ENCODE data around the gene SIGLEC8.

The SIGLEC8 gene

GRCh38 chr19:51462681-51463080 is 4.4 kb upstream of the SIGLEC8 start:
- no peak overlapping the region for H3K27ac ChIP-seq
- no peak for TF ChIP-seq ZFX (IDR thresholded peaks at IDR 0.05; ENCODE audit: borderline replicate concordance)
- TF ChIP-seq, protein P1, sequence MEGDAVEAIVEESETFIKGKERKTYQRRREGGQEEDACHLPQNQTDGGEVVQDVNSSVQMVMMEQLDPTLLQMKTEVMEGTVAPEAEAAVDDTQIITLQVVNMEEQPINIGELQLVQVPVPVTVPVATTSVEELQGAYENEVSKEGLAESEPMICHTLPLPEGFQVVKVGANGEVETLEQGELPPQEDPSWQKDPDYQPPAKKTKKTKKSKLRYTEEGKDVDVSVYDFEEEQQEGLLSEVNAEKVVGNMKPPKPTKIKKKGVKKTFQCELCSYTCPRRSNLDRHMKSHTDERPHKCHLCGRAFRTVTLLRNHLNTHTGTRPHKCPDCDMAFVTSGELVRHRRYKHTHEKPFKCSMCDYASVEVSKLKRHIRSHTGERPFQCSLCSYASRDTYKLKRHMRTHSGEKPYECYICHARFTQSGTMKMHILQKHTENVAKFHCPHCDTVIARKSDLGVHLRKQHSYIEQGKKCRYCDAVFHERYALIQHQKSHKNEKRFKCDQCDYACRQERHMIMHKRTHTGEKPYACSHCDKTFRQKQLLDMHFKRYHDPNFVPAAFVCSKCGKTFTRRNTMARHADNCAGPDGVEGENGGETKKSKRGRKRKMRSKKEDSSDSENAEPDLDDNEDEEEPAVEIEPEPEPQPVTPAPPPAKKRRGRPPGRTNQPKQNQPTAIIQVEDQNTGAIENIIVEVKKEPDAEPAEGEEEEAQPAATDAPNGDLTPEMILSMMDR (IDR thresholded peaks at IDR 0.05) = no peak

DNA sequence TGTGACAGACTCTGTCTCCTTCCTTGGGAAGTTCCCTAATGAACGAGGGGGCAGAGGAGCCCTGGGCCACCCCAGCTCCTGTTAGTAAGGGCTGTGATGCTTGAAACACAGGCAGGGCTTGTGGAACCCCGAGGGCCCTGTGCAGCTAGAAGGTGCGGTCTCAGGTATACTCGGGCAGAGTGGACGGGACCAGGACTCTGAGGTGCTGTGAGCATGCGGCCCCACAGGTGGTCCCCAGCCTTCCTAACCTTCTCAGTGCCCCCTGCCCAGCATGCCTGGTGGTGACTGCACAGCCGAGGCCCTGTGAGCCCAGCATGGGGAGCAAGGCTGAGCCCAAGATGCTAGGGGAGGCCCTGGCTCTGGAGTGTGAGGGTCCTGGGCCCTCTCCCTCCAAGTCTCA is 4.0 kb upstream of the SIGLEC8 start:
- no peak for TF ChIP-seq ZFX (IDR thresholded peaks at IDR 0.05; ENCODE audit: borderline replicate concordance)
- TF ChIP-seq, protein P1 (IDR thresholded peaks at IDR 0.05) = no peak
- no peak overlapping the region for H3K27ac ChIP-seq

DNA sequence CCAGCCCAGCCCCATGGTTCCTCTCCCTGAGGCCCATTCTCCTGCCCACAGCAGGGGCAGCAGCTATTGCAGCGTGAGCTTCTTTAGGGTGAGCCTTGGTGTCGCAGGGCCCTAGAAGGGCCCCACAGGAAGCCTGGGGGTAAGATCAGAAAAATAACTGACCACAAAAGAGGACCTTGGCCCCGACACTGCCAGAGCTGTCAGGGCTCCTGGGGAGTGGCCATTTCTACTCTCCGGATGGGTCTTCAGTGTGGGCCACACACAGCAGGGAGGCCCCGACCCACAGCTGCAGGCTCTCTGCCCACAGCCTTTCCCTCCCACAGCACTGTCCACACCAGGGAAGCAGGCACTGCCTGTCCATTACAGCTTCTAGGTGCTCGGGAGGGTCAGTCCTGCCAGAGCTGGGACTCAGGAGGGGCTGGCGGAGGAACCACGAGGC is 3.5 kb upstream of the SIGLEC8 start:
- H3K27ac ChIP-seq = no peak overlapping the region
- TF ChIP-seq ZFX (IDR thresholded peaks at IDR 0.05; ENCODE audit: borderline replicate concordance) = no peak
- TF ChIP-seq, protein P1 (IDR thresholded peaks at IDR 0.05) = no peak

- TF ChIP-seq, protein P1 (IDR thresholded peaks at IDR 0.05) = no peak
- TF ChIP-seq ZFX (IDR thresholded peaks at IDR 0.05; ENCODE audit: borderline replicate concordance) = no peak
Measured at GRCh38 chr19:51460164-51460992, 2.1 kb upstream of the SIGLEC8 start.

DNA sequence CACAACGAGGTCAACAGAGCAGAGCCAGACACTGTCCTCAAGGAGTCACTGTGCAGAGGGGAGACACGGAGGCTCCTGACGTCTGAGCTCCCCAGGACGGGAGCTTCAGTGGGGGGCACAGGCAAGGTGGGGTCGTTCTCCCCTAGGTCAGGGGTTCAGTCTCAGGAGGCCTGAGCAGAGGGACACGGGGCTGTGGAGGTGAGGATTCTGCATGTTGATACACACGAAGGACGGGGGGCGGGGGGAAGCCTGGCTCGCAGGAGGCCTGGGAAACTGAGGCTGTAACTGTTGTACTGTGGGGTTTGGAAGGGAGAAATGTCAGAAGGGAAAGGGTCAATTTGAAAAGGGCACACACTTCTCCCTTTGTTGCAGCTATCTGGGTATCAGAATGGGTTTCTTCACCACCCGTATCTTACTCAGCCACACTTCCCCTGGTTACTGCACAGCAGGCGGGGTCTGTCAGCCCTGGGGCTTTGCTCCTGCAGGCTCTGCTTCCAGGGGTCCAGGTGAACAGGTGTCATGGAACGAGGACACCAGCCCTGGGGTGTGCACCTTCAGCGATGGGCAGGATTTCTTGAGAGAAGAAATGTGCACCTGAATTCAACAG is 748 bp upstream of the SIGLEC8 start:
- TF ChIP-seq ZFX (IDR thresholded peaks at IDR 0.05; ENCODE audit: borderline replicate concordance) = no peak
- TF ChIP-seq, protein P1 (IDR thresholded peaks at IDR 0.05) = no peak
- H3K27ac ChIP-seq = no peak overlapping the region

More at GRCh38 chr19:51460164-51460992, 2.1 kb upstream of the SIGLEC8 start:
- no peak overlapping the region for H3K27ac ChIP-seq

- TF ChIP-seq ZFX (IDR thresholded peaks at IDR 0.05; ENCODE audit: borderline replicate concordance) = no peak
- TF ChIP-seq, protein P1 (IDR thresholded peaks at IDR 0.05) = no peak
- no peak overlapping the region for H3K27ac ChIP-seq
Measured at GRCh38 chr19:51457351-51458013, 772 bp downstream of the SIGLEC8 start.

Data from 22Rv1 (cell line).